NCI-H2196 treated with DMSO at 0.1 percent for 48 hours (cell line): Measurements from ENCODE around the gene SEPTIN10.
"Not testable (repeated sequence)": the region's sequence is repeated elsewhere in the genome, so short reads cannot be mapped to it uniquely, and the experiment has no call there.

ENCODE experiments used
- DNase-seq: peaks from one replicate; lab custom pipeline; 2025; ENCODE audit not compliant: unreplicated experiment; lab: John Stamatoyannopoulos, UW

SEPTIN10 gene

GRCh38 chr2:109549016-109549590, 64.7 kb downstream of the SEPTIN10 start:
- no peak for DNase-seq

DNA sequence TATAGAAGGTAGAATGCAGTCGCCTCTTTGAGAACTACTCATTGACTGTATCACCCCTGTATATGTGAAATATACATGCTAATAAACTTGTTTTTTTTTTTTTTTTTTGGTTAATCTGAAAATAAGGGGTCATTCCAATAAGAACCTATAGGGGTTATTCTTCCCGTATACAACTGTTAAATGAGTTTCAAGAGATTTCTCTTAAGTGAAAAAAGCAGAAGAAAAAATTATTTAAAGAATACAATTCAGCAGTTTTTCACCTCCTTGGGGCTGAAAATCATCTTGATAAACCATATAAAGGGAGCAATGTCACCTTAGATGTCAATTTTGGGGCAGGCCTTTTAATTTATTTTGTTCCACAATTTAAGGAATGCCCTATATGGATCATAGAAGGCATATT, 66.5 kb downstream of the SEPTIN10 start:
- no peak for DNase-seq

- DNase-seq, result no peak
Observed at GRCh38 chr2:109545828-109546713, 67.7 kb downstream of the SEPTIN10 start.

- no peak for DNase-seq
Observed at GRCh38 chr2:109542384-109542783, 71.4 kb downstream of the SEPTIN10 start.

- no peak for DNase-seq
Observed at GRCh38 chr2:109538546-109538945, 75.2 kb downstream of the SEPTIN10 start.

DNA sequence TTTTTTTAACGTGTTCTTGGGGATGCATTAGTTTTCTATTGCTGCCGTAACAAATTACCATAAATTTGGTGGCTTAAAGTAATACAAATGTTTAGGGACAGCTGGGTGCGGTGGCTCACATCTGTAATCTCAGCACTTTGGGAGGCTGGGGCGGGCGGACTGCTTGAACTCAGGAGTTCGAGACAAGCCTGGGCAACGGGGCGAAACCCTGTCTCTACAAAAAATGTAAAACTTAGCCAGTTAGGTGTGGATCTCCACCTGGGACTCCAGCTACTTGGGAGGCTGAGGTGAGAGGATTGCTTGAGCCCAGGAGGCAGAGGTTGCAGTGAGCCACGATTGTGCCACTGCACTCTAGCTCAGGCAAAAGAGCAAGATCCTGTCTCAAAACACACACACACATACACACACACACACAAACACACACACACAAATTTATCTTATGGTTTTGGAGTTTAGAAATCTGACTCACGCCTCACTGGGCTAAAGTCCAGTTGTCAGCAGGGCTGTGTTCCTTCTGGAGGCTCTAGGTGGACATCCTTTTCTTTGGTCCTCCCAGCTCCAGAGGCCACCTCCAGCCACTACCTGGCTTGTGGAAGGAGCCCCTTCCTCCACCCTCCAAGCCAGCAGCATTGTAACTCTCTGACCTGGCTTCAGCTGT, 76.1 kb downstream of the SEPTIN10 start:
- DNase-seq, result no peak

DNA sequence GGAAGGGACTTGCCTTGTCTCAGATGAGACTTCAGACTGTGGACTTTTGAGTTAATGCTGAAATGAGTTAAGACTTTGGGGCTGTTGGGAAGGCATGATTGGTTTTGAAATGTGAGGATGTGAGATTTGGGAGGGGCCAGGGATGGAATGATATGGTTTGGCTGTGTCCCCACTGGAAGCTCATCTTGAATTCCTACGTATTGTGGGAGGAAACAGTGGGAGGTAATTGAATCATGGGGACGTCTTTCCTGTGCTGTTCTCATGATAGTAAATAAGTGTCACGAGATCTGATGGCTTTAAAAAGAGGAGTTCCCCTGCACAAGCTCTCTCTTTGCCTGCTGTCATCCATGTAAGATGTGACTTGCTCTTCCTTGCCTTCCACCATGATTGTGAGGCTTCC, 77.2 kb downstream of the SEPTIN10 start:
- not testable (repeated sequence) for DNase-seq

GRCh38 chr2:109535217-109535946, 78.4 kb downstream of the SEPTIN10 start:
- no peak for DNase-seq

DNA sequence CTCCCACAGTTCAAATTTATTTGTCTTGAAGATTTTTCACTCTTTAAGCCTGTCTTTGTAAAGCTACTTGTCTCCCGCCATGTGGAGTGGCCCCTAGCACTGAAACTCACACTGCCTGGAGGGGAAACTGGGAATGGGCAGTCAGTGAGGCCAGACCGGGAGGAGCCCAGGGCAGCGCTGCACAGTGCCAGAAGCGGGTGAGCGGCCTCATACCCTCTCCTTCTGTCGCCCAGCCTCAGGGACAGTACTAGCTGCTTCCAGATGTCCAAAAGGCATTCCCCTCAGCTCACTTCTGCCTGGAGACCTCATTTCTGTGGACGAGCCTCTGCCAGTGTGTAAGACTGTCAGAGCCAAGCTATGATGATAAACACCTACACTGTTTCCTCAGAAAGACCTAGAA, 79.9 kb downstream of the SEPTIN10 start:
- DNase-seq, result no peak

GRCh38 chr2:109532728-109533076, 81.1 kb downstream of the SEPTIN10 start:
- no peak for DNase-seq

DNA sequence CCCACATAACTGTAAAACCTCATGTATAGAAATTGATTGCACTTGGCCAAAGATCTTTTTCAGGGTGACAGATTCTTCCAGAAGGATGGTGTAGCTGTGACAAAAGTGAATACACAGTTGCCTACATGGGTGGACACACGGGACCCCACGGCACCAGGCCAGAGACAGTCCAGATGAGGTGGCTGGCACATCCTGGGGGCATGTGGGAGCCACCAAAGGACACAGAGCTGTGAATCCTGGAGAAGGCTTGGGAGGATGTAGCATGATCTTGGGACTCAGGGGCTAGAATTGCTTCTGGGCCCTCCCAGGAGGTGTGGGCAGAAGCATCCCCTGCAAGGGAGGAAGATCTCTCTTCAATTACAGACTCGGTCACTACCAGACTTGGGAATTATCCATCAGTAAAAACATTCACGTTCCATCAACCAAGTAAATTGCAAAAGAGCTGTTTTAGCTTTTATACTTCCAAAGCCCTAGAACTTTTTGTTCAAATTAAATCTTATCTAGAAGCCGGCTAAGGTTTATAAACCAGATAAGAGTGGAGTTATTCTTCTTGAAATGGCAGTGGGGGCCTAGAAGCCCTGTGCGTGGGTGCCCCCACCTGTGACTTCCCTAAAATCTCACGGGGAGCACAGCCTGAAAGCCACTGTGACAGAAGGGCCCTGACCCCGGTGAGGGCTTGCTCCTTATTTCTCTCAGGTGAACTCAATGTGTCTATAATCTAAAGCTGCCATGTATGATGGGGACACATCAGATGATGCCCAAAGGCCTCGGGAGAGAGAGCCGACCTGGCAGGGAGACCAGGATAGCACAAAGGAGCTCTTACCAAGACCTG, 81.7 kb downstream of the SEPTIN10 start:
- no peak for DNase-seq

DNA sequence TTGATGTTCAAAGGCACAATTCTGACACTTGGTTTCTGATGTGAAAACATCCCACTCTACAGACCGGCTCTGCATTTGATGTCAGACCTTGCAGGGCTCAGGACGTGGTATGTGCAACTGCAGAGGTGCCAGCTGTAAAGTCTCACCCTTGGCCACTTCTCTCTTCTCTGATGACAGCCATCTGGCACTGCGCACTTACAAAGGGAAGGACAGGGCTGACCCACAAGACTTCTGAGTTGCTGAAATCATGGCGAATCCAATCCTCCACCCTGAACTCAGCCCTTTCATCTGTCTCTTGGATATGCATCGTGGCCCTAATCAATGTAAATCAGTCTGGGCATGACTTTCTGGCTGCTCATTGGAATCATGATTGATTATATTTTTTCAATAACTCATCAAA, 82.5 kb downstream of the SEPTIN10 start:
- DNase-seq, result no peak

DNA sequence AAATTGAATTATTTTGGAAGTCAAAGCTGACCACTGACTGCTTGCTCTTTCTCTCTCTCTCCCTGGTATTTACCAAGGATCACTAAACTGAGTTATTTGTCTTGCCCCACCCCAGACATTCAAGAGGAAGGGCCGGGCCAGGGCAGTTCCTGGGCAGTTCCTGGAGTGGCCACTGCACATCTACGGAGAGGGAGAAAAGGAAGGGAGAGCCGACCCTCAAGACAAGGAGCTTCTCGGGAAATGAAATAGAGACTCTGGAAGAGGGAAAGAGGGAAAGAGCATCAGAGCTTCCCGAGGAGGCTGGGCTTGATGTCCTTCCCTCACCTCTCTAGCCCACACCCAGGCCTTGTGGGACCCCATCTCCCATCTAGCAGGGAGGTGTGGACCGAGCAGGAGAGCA, 83.1 kb downstream of the SEPTIN10 start:
- DNase-seq, result no peak

- DNase-seq, result no peak
Observed at GRCh38 chr2:109529532-109530449, 84.0 kb downstream of the SEPTIN10 start.

GRCh38 chr2:109528811-109529501, 84.8 kb downstream of the SEPTIN10 start:
- DNase-seq, result no peak

GRCh38 chr2:109527846-109528705, 85.7 kb downstream of the SEPTIN10 start:
- DNase-seq, result no peak

DNA sequence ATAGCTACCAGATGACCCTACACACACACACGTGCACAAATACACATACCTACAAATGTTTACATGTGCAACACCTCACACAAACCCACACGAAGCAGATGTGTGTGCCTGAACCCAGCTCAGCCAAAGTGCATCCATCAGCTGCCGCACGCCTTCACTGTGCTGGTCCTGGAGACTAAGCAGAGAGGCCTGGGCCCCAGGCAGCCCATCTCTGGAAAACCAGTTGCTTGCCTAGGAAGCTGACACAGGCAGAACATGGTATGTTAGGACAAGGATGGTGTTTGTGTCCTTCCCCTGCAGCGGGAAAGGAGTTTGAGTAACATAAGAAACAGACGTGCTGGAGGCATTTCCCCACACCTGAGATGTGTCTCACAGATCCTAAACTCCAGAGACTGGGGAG, 86.7 kb downstream of the SEPTIN10 start:
- no peak for DNase-seq

DNA sequence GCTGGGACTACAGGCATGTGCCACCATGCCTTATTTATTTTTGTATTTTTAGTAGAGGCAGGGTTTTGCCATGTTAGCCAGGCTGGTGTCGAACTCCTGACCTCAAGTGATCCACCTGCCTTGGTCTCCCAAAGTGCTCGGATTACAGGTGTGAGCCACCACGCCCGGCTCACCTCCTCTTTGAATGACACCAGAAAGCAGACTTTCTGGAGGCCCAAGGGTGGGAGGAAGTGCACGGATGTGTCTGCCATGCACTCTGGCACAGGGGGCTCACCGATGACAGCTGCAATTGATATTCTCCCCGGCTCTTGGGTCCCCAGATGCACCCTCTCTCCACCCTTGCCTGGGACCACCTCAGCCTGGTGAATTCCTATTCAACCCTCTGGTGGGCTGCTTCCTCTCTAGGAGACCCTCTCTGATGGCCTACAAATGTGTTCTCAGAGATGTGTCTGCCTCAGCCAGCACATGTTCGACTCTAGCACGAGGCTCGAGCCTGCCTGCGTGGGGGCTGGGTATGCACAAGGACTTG, 87.3 kb downstream of the SEPTIN10 start:
- no peak for DNase-seq
